RWPE2 (cell line): ENCODE results near the gene FADS6.

Experiments used
- ATAC-seq: fragments of 200-7000 bp; cut with Tn5 transposase; 3 replicates; pipeline ENCODE4 v1.9.1; 2021; ENCODE audit warnings: low read depth
- DNase-seq: peaks from one replicate; pipeline ENCODE4 v3.0.0-alpha.2; 2020; ENCODE audit warnings: low spot score
- H3K27ac ChIP-seq: fragments of 450-650 bp; 2 replicates; pipeline ENCODE4 v1.5.1; 2017; ENCODE audit warnings: mild to moderate bottlenecking; ENCODE audit not compliant: poor library complexity, severe bottlenecking
- H3K27me3 ChIP-seq: fragments of 250-450 bp; sonication (Bioruptor Pico); 2 replicates; pipeline ENCODE4 v1.5.1; 2021; ENCODE audit warnings: mild to moderate bottlenecking, moderate library complexity; ENCODE audit not compliant: insufficient read depth, poor library complexity, severe bottlenecking
- H3K36me3 ChIP-seq: fragments of 250-450 bp; sonication (Bioruptor Pico); 2 replicates; pipeline ENCODE4 v1.5.1; 2020; ENCODE audit warnings: low read depth, mild to moderate bottlenecking, moderate library complexity
- H3K4me1 ChIP-seq: fragments of 250-450 bp; sonication (Bioruptor Pico); 2 replicates; pipeline ENCODE4 v1.5.1; 2021; ENCODE audit warnings: mild to moderate bottlenecking, moderate library complexity; ENCODE audit not compliant: insufficient read depth, poor library complexity, severe bottlenecking
- H3K4me3 ChIP-seq: fragments of 250-450 bp; sonication (Bioruptor Pico); 2 replicates; pipeline ENCODE4 v1.5.1; 2021; ENCODE audit warnings: mild to moderate bottlenecking, moderate library complexity; ENCODE audit not compliant: severe bottlenecking
- H3K9me3 ChIP-seq: fragments of 250-450 bp; sonication (Bioruptor Pico); 2 replicates; pipeline ENCODE4 v1.5.1; 2021; ENCODE audit warnings: mild to moderate bottlenecking, moderate library complexity; ENCODE audit not compliant: severe bottlenecking
- CTCF ChIP-seq: fragments of 450-650 bp; IDR thresholded peaks from one replicate; pipeline ENCODE4 v1.5.1; 2017; ENCODE audit warnings: mild to moderate bottlenecking, moderate library complexity; ENCODE audit not compliant: poor library complexity, severe bottlenecking

Gene FADS6

GRCh38 chr17:74857191-74857590, 36.2 kb downstream of the FADS6 start:
- DNase-seq, result no peak
- no peaks in the 10 kb centered on the region for H3K36me3 ChIP-seq
- no peak overlapping the region for H3K27ac ChIP-seq
- no peak overlapping the region for H3K4me3 ChIP-seq
- TF ChIP-seq CTCF, result no peak
- no peaks in the 10 kb centered on the region for H3K9me3 ChIP-seq
- no peak for ATAC-seq
- H3K4me1 ChIP-seq, result no peaks in the 10 kb centered on the region
- H3K27me3 ChIP-seq, result peaks cover 86% of the 10 kb centered on the region

- no peak overlapping the region for H3K27ac ChIP-seq
- no peak for TF ChIP-seq CTCF
- peaks cover 88% of the 10 kb centered on the region for H3K27me3 ChIP-seq
Measured at GRCh38 chr17:74856112-74856511, 37.3 kb downstream of the FADS6 start.

GRCh38 chr17:74855323-74855722, 38.1 kb downstream of the FADS6 start:
- Histone ChIP-seq H3K36me3 (no peaks in the 10 kb centered on the region), H3K9me3 (no peaks in the 10 kb centered on the region), H3K4me3 (no peak overlapping the region), H3K27ac (no peak overlapping the region), H3K27me3 (peaks cover 87% of the 10 kb centered on the region), H3K4me1 (no peaks in the 10 kb centered on the region)
- no peak for ATAC-seq
- no peak for TF ChIP-seq CTCF
- no peak for DNase-seq

More at GRCh38 chr17:74856112-74856511, 37.3 kb downstream of the FADS6 start:
- Histone ChIP-seq H3K4me3 (no peak overlapping the region), H3K4me1 (no peaks in the 10 kb centered on the region), H3K9me3 (no peaks in the 10 kb centered on the region), H3K36me3 (no peaks in the 10 kb centered on the region)
- ATAC-seq (no peak), DNase-seq (no peak)

- Histone ChIP-seq H3K36me3 (no peaks in the 10 kb centered on the region), H3K27me3 (peaks cover 82% of the 10 kb centered on the region), H3K4me1 (no peaks in the 10 kb centered on the region), H3K9me3 (no peaks in the 10 kb centered on the region), H3K27ac (no peak overlapping the region), H3K4me3 (no peak overlapping the region)
- DNase-seq (no peak), ATAC-seq (no peak)
- no peak for TF ChIP-seq CTCF
Measured at GRCh38 chr17:74854792-74855191, 38.6 kb downstream of the FADS6 start.

GRCh38 chr17:74853669-74854068, 39.8 kb downstream of the FADS6 start:
- H3K4me3 ChIP-seq, result no peak overlapping the region
- no peaks in the 10 kb centered on the region for H3K4me1 ChIP-seq
- DNase-seq (no peak), ATAC-seq (no peak)
- no peak for TF ChIP-seq CTCF
- H3K9me3 ChIP-seq, result no peaks in the 10 kb centered on the region
- H3K27me3 ChIP-seq, result peaks cover 72% of the 10 kb centered on the region
- H3K27ac ChIP-seq, result no peak overlapping the region
- H3K36me3 ChIP-seq, result no peaks in the 10 kb centered on the region
